ENCODE results near the gene ARHGEF4. TPM values are rescaled to one million over a fixed set of nuclear protein-coding genes. Genes with fewer than 3 reads are reported as not detected.

Gene ARHGEF4
- total and polyA plus RNA-seq, 2 donors from 2014 or later: 0.90 to 0.94 TPM

- no peak overlapping the region for H3K9ac ChIP-seq (ENCODE audit: low read length in 3 of 3)
- intact Hi-C loops (cut with DNase I): no loop called here
- peaks cover 0 to 4% (median 0%) of the 10 kb centered on the region in 3 donors for H3K4me1 ChIP-seq (ENCODE audit: control insufficient read depth in 2 of 3, insufficient read depth in 2 of 3, low read depth in 1 of 3, low read length in 3 of 3)
- TF ChIP-seq CTCF (IDR thresholded peaks at IDR 0.05; ENCODE audit: borderline replicate concordance, extremely low read depth, insufficient read depth): no peak
- DNase-seq: peak in 1 of 5 donors; percentile 31
- H3K36me3 ChIP-seq (ENCODE audit: control insufficient read depth in 2 of 3, insufficient read depth in 3 of 3, low read length in 3 of 3): no peaks in the 10 kb centered on the region
- no peaks in the 10 kb centered on the region for H3K9me3 ChIP-seq (ENCODE audit: control insufficient read depth in 2 of 3, insufficient read depth in 1 of 3, low read length in 3 of 3)
- peaks cover 6% of the 10 kb centered on the region for H3K27me3 ChIP-seq (ENCODE audit: control insufficient read depth, insufficient read depth, low read length)
- no peak overlapping the region for H3K4me3 ChIP-seq (ENCODE audit: low read length in 3 of 3)
- no peak for FAIRE-seq
- H3K27ac ChIP-seq (ENCODE audit: low read depth in 2 of 2, low read length in 2 of 2): no peak overlapping the region
Observed at GRCh38 chr2:131031431-131031841, 194.7 kb downstream of the ARHGEF4 start.

- intact Hi-C loops (cut with DNase I): no loop called here
- Histone ChIP-seq H3K9ac (ENCODE audit: low read length in 3 of 3) (no peak overlapping the region), H3K4me1 (ENCODE audit: control insufficient read depth in 2 of 3, insufficient read depth in 2 of 3, low read depth in 1 of 3, low read length in 3 of 3) (peaks cover 0 to 4% (median 0%) of the 10 kb centered on the region in 3 donors), H3K27ac (ENCODE audit: low read depth in 2 of 2, low read length in 2 of 2) (no peak overlapping the region), H3K4me3 (ENCODE audit: low read length in 3 of 3) (no peak overlapping the region), H3K9me3 (ENCODE audit: control insufficient read depth in 2 of 3, insufficient read depth in 1 of 3, low read length in 3 of 3) (no peaks in the 10 kb centered on the region), H3K36me3 (ENCODE audit: control insufficient read depth in 2 of 3, insufficient read depth in 3 of 3, low read length in 3 of 3) (no peaks in the 10 kb centered on the region), H3K27me3 (ENCODE audit: control insufficient read depth, insufficient read depth, low read length) (peaks cover 6% of the 10 kb centered on the region)
- no peak for TF ChIP-seq CTCF (IDR thresholded peaks at IDR 0.05; ENCODE audit: borderline replicate concordance, extremely low read depth, insufficient read depth)
- FAIRE-seq: no peak
- no peak for DNase-seq
Observed at GRCh38 chr2:131031875-131032274, 195.2 kb downstream of the ARHGEF4 start.

- no peaks in the 10 kb centered on the region for H3K36me3 ChIP-seq (ENCODE audit: control insufficient read depth in 2 of 3, insufficient read depth in 3 of 3, low read length in 3 of 3)
- H3K4me1 ChIP-seq (ENCODE audit: control insufficient read depth in 2 of 3, insufficient read depth in 2 of 3, low read depth in 1 of 3, low read length in 3 of 3): peaks cover 0 to 4% (median 0%) of the 10 kb centered on the region in 3 donors
- H3K9ac ChIP-seq (ENCODE audit: low read length in 3 of 3): no peak overlapping the region
- H3K27me3 ChIP-seq (ENCODE audit: control insufficient read depth, insufficient read depth, low read length): peaks cover 6% of the 10 kb centered on the region
- no peak overlapping the region for H3K4me3 ChIP-seq (ENCODE audit: low read length in 3 of 3)
- intact Hi-C loops (cut with DNase I): no loop called here
- no peak overlapping the region for H3K27ac ChIP-seq (ENCODE audit: low read depth in 2 of 2, low read length in 2 of 2)
- FAIRE-seq: no peak
- no peaks in the 10 kb centered on the region for H3K9me3 ChIP-seq (ENCODE audit: control insufficient read depth in 2 of 3, insufficient read depth in 1 of 3, low read length in 3 of 3)
- no peak for TF ChIP-seq CTCF (IDR thresholded peaks at IDR 0.05; ENCODE audit: borderline replicate concordance, extremely low read depth, insufficient read depth)
- peak in 1 of 5 donors; percentile 7 for DNase-seq
Observed at GRCh38 chr2:131032393-131032836, 195.7 kb downstream of the ARHGEF4 start.

GRCh38 chr2:131033786-131034121 lies 197.0 kb downstream of the ARHGEF4 start:
- peaks cover 6% of the 10 kb centered on the region for H3K27me3 ChIP-seq (ENCODE audit: control insufficient read depth, insufficient read depth, low read length)

More at GRCh38 chr2:131033786-131034121, 197.0 kb downstream of the ARHGEF4 start:
- no peak for TF ChIP-seq CTCF (IDR thresholded peaks at IDR 0.05; ENCODE audit: borderline replicate concordance, extremely low read depth, insufficient read depth)
- FAIRE-seq (no peak), DNase-seq (no peak)
- no peak overlapping the region for H3K9ac ChIP-seq (ENCODE audit: low read length in 3 of 3)
- no peak overlapping the region for H3K4me3 ChIP-seq (ENCODE audit: low read length in 3 of 3)
- peaks cover 0 to 4% (median 0%) of the 10 kb centered on the region in 3 donors for H3K4me1 ChIP-seq (ENCODE audit: control insufficient read depth in 2 of 3, insufficient read depth in 2 of 3, low read depth in 1 of 3, low read length in 3 of 3)
- H3K36me3 ChIP-seq (ENCODE audit: control insufficient read depth in 2 of 3, insufficient read depth in 3 of 3, low read length in 3 of 3): no peaks in the 10 kb centered on the region
- intact Hi-C loops (cut with DNase I): no loop called here
- H3K9me3 ChIP-seq (ENCODE audit: control insufficient read depth in 2 of 3, insufficient read depth in 1 of 3, low read length in 3 of 3): no peaks in the 10 kb centered on the region
- H3K27ac ChIP-seq (ENCODE audit: low read depth in 2 of 2, low read length in 2 of 2): no peak overlapping the region

Measured in kidney (tissue), 14 donors.